H1 (cell line): ENCODE measurements around the gene TRIM58.

Source experiments
- CEBPB ChIP-seq: IDR thresholded peaks from 2 replicates; pipeline ENCODE4 v1.6.1; 2012; ENCODE audit warnings: low read depth, low read length
- EZH2 ChIP-seq: fragments of 200-600 bp; sonication (generic); IDR thresholded peaks from 2 replicates; pipeline ENCODE4 v1.7.1; 2012; ENCODE audit warnings: low read depth, mild to moderate bottlenecking, moderate library complexity, low read length, inconsistent platforms; ENCODE audit not compliant: severe bottlenecking
- POLR2AphosphoS5 ChIP-seq: IDR thresholded peaks from 2 replicates; pipeline ENCODE4 v1.6.1; 2011; ENCODE audit warnings: low read depth, low read length
- RNF2 ChIP-seq: fragments of 200-900, 300-1000 bp; sonication (generic); IDR thresholded peaks from 2 replicates; pipeline ENCODE4 v1.7.1; 2016; ENCODE audit warnings: borderline replicate concordance, low read depth, mild to moderate bottlenecking, antibody characterized with exemption, low read length; ENCODE audit not compliant: poor library complexity, severe bottlenecking; ENCODE audit errors: missing control alignments
- SP1 ChIP-seq: IDR thresholded peaks from 2 replicates; pipeline ENCODE4 v1.6.1; 2011; ENCODE audit warnings: low read depth, low read length
- SUZ12 ChIP-seq: fragments of 200-600 bp; sonication (generic); IDR thresholded peaks from 2 replicates; pipeline ENCODE4 v1.6.1; 2012; ENCODE audit warnings: mild to moderate bottlenecking, inconsistent platforms, low read length, moderate library complexity, mixed read lengths
- TBP ChIP-seq: IDR thresholded peaks from 2 replicates; pipeline ENCODE4 v1.6.1; 2011; ENCODE audit warnings: low read depth, low read length, improper control_type of control experiment
- YY1 ChIP-seq: IDR thresholded peaks from 2 replicates; pipeline ENCODE4 v1.6.1; 2011; ENCODE audit warnings: low read depth, mild to moderate bottlenecking, low read length
- TF ChIP-seq, protein P1 (sequence below), 3 experiments: IDR thresholded peaks; 1 replicate in 2 of 3; 2 replicates in 1 of 3; pipeline versions ENCODE4 v1.5.1 to v1.6.1; 2011; ENCODE audit warnings: low read length in 3 of 3, mild to moderate bottlenecking in 3 of 3, inconsistent platforms in 2 of 3, low read depth in 1 of 3, moderate library complexity in 1 of 3; ENCODE audit not compliant: insufficient read depth in 1 of 3; ENCODE audit errors: control extremely low read depth in 1 of 3
- TF ChIP-seq, protein P2 (sequence below): IDR thresholded peaks from 2 replicates; pipeline ENCODE4 v1.6.1; 2012; ENCODE audit warnings: inconsistent platforms
- TF ChIP-seq, protein P3 (sequence below): IDR thresholded peaks from 2 replicates; pipeline ENCODE4 v1.6.1; 2011; ENCODE audit warnings: low read length, improper control_type of control experiment

DNA sequence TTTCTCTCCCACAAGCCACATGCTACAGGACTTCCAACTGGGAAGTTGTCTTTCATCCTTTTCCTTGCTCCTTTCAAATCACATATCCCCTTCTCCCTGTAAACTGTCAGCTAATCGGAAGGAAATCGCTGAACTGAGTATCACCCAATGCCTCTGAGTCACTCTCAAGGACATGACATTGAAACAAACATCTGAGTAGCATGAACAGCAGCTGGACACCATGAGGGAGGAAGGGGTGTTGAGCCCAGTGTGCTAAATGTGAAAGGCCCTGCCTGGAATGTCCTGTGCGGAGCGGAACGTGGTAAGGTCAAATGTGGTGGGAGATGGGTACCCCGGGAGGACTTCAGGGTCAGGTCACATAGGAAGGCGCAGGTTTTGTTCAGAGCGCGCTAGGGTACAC, 67.9 kb downstream of the TRIM58 start, which contains the start of gene OR2AJ1:
- TF ChIP-seq EZH2 = no peak
- TF ChIP-seq, protein P1, sequence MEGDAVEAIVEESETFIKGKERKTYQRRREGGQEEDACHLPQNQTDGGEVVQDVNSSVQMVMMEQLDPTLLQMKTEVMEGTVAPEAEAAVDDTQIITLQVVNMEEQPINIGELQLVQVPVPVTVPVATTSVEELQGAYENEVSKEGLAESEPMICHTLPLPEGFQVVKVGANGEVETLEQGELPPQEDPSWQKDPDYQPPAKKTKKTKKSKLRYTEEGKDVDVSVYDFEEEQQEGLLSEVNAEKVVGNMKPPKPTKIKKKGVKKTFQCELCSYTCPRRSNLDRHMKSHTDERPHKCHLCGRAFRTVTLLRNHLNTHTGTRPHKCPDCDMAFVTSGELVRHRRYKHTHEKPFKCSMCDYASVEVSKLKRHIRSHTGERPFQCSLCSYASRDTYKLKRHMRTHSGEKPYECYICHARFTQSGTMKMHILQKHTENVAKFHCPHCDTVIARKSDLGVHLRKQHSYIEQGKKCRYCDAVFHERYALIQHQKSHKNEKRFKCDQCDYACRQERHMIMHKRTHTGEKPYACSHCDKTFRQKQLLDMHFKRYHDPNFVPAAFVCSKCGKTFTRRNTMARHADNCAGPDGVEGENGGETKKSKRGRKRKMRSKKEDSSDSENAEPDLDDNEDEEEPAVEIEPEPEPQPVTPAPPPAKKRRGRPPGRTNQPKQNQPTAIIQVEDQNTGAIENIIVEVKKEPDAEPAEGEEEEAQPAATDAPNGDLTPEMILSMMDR (IDR thresholded peaks at IDR 0.05; ENCODE audit: control extremely low read depth in 1 of 3, insufficient read depth in 1 of 3, low read depth in 1 of 3, low read length in 3 of 3) = no peak
- TF ChIP-seq YY1 = no peak
- no peak for TF ChIP-seq TBP
- TF ChIP-seq SUZ12 = no peak
- no peak for TF ChIP-seq RNF2
- no peak for TF ChIP-seq SP1
- no peak for TF ChIP-seq CEBPB
- TF ChIP-seq POLR2AphosphoS5 = no peak
- TF ChIP-seq, protein P2, sequence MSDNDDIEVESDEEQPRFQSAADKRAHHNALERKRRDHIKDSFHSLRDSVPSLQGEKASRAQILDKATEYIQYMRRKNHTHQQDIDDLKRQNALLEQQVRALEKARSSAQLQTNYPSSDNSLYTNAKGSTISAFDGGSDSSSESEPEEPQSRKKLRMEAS = no peak
- TF ChIP-seq, protein P3, sequence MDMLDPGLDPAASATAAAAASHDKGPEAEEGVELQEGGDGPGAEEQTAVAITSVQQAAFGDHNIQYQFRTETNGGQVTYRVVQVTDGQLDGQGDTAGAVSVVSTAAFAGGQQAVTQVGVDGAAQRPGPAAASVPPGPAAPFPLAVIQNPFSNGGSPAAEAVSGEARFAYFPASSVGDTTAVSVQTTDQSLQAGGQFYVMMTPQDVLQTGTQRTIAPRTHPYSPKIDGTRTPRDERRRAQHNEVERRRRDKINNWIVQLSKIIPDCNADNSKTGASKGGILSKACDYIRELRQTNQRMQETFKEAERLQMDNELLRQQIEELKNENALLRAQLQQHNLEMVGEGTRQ = no peak
